Measurements from ENCODE around the gene SDK1.

DNA sequence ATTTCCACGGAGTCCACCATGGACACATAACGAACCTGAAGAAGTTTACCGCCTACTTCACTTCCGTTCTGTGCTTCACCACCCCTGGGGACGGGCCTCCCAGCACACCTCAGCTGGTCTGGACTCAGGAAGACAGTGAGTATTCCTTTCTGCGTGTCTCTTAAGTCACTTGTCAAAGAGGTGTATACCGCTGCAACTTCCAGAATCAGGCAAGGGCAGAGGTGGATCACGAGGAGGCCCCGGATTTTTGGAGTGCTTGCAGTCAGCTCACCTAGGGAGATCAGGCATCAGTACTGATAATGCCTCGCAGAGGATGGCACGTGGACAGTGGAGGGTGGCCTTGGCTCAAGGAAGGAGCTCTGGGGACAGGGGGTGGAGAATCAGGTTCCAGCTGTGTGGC, 750.6 kb downstream of the SDK1 start:
- TF ChIP-seq, protein P1, sequence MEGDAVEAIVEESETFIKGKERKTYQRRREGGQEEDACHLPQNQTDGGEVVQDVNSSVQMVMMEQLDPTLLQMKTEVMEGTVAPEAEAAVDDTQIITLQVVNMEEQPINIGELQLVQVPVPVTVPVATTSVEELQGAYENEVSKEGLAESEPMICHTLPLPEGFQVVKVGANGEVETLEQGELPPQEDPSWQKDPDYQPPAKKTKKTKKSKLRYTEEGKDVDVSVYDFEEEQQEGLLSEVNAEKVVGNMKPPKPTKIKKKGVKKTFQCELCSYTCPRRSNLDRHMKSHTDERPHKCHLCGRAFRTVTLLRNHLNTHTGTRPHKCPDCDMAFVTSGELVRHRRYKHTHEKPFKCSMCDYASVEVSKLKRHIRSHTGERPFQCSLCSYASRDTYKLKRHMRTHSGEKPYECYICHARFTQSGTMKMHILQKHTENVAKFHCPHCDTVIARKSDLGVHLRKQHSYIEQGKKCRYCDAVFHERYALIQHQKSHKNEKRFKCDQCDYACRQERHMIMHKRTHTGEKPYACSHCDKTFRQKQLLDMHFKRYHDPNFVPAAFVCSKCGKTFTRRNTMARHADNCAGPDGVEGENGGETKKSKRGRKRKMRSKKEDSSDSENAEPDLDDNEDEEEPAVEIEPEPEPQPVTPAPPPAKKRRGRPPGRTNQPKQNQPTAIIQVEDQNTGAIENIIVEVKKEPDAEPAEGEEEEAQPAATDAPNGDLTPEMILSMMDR (IDR thresholded peaks at IDR 0.05): no peak
- TF ChIP-seq POLR2A (IDR thresholded peaks at IDR 0.05): no peak
